Measurements from ENCODE around the gene IL4I1.

The IL4I1 gene

DNA sequence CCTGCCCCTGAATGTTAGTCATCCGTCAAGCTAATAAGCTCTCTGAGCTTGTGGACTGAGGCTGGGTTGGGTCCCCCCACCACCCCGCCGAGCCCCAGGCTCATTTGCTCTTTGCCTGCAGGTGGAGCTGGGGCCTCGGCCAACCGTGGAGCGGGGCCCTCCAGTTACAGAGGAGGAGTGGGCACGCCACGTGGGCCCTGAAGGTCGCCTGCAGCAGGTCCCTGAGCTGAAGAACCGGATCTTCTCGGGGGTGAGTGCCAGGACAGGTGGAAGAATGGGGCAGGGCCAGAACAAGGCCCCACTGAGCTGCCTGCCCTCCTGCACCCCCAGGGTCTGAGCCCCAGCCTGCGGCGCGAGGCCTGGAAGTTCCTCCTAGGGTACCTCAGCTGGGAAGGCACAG, 14.0 kb downstream of the IL4I1 start:
- Histone ChIP-seq H3K27me3 (replicated peaks; ENCODE audit: insufficient read depth, low read length) (no peaks in the 10 kb centered on the region), H3K4me3 (ENCODE audit: low read length) (no peak overlapping the region), H3K27ac (ENCODE audit: low read length) (no peak overlapping the region), H3K4me2 (ENCODE audit: low read depth, low read length) (no peak overlapping the region), H3K9me2 (replicated peaks; ENCODE audit: insufficient read depth, low read length) (no peaks in the 10 kb centered on the region), H2AFZ (ENCODE audit: low read length) (no peak overlapping the region), H3K4me1 (ENCODE audit: low read length) (no peaks in the 10 kb centered on the region), H4K20me1 (ENCODE audit: insufficient read depth, low read length) (no peaks in the 10 kb centered on the region), H3K79me2 (ENCODE audit: low read length) (peaks cover 16% of the 10 kb centered on the region), H3F3A (ENCODE audit: insufficient read depth, low read length) (peaks cover 4% of the 10 kb centered on the region; the same call in 1 of the 2 replicates), H3K9ac (ENCODE audit: low read length) (no peak overlapping the region), H3K36me3 (replicated peaks; ENCODE audit: insufficient read depth, low read length) (no peaks in the 10 kb centered on the region; the same call in 1 of the 2 replicates), H3K9me3 (replicated peaks; ENCODE audit: insufficient read depth, low read length) (no peaks in the 10 kb centered on the region)
- no peak for TF ChIP-seq EZH2phosphoT487 (IDR thresholded peaks at IDR 0.05; ENCODE audit: low read length)
- TF ChIP-seq, protein P1, sequence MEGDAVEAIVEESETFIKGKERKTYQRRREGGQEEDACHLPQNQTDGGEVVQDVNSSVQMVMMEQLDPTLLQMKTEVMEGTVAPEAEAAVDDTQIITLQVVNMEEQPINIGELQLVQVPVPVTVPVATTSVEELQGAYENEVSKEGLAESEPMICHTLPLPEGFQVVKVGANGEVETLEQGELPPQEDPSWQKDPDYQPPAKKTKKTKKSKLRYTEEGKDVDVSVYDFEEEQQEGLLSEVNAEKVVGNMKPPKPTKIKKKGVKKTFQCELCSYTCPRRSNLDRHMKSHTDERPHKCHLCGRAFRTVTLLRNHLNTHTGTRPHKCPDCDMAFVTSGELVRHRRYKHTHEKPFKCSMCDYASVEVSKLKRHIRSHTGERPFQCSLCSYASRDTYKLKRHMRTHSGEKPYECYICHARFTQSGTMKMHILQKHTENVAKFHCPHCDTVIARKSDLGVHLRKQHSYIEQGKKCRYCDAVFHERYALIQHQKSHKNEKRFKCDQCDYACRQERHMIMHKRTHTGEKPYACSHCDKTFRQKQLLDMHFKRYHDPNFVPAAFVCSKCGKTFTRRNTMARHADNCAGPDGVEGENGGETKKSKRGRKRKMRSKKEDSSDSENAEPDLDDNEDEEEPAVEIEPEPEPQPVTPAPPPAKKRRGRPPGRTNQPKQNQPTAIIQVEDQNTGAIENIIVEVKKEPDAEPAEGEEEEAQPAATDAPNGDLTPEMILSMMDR (IDR thresholded peaks at IDR 0.05; ENCODE audit: low read length), result no peak
- TF ChIP-seq EZH2 (optimal IDR thresholded peaks at IDR 0.05; ENCODE audit: low read depth, low read length), result no peak
- no peak for DNase-seq

DNA sequence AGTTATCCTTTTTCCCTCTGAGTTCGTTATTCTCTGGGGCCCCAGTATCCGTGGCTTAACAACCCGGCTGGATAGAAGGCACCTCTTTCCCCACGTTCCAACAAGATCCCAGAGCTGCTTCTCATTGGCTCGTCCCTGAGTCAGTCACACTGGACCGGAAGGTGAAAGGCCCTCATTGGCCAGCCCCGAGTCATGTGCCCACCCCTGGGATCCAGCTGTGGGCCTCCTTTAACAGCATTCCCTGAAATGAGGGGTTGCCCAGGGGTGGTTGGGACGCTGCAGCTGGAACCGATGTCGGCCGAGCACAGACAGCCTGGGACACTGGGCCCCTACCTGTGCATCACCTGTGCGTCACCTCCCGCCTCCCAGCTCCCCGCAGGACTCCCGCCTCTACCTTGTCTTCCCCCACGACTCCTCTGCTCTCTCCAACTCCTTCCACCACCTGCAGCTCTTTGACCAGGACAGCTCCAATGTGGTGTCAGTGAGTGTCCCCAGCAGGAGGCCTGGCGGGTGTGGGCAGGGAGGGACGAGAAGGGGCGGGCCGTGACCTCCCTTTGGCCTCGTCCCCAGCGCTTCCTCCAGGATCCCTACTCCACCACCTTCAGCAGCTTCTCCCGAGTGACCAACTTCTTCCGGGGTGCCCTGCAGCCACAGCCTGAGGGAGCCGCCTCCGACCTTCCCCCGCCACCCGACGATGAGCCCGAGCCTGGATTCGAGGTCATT, 14.9 kb downstream of the IL4I1 start:
- Histone ChIP-seq H3K4me1 (ENCODE audit: low read length) (no peaks in the 10 kb centered on the region), H3K36me3 (replicated peaks; ENCODE audit: insufficient read depth, low read length) (no peaks in the 10 kb centered on the region; the same call in 1 of the 2 replicates), H3K27ac (ENCODE audit: low read length) (no peak overlapping the region), H3K27me3 (replicated peaks; ENCODE audit: insufficient read depth, low read length) (no peaks in the 10 kb centered on the region), H3K9me3 (replicated peaks; ENCODE audit: insufficient read depth, low read length) (no peaks in the 10 kb centered on the region), H3K4me3 (ENCODE audit: low read length) (no peak overlapping the region), H4K20me1 (ENCODE audit: insufficient read depth, low read length) (no peaks in the 10 kb centered on the region), H3K4me2 (ENCODE audit: low read depth, low read length) (no peak overlapping the region), H3F3A (ENCODE audit: insufficient read depth, low read length) (peaks cover 4% of the 10 kb centered on the region; the same call in 1 of the 2 replicates), H3K9me2 (replicated peaks; ENCODE audit: insufficient read depth, low read length) (no peaks in the 10 kb centered on the region), H3K79me2 (ENCODE audit: low read length) (peaks cover 16% of the 10 kb centered on the region), H2AFZ (ENCODE audit: low read length) (no peak overlapping the region), H3K9ac (ENCODE audit: low read length) (no peak overlapping the region)
- TF ChIP-seq EZH2 (optimal IDR thresholded peaks at IDR 0.05; ENCODE audit: low read depth, low read length) (no peak), EZH2phosphoT487 (IDR thresholded peaks at IDR 0.05; ENCODE audit: low read length) (no peak)
- TF ChIP-seq, protein P1 (IDR thresholded peaks at IDR 0.05; ENCODE audit: low read length), result no peak
- DNase-seq, result no peak

DNA sequence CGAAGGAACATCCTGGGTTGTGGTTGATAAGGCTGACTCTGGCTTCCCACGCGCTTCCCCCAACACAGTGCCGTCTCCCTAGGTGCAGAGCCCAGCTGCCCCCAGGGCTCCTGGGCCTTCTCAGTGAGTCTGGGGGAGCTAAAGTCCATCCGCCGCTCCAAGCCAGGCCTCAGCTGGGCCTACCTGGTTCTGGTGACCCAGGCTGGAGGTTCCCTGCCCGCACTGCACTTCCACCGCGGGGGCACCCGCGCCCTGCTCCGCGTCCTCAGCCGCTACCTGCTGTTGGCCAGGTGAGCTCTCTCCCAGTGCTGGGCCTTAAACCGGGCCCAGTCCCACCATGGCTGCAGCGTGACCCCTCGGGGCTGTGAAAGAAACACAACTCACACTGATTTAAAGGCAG, 15.5 kb downstream of the IL4I1 start:
- Histone ChIP-seq H3K9me2 (replicated peaks; ENCODE audit: insufficient read depth, low read length) (no peaks in the 10 kb centered on the region), H3K9ac (ENCODE audit: low read length) (no peak overlapping the region), H4K20me1 (ENCODE audit: insufficient read depth, low read length) (no peaks in the 10 kb centered on the region), H3K27ac (ENCODE audit: low read length) (no peak overlapping the region), H3K9me3 (replicated peaks; ENCODE audit: insufficient read depth, low read length) (no peaks in the 10 kb centered on the region), H3K4me3 (ENCODE audit: low read length) (no peak overlapping the region), H3F3A (ENCODE audit: insufficient read depth, low read length) (peaks cover 4% of the 10 kb centered on the region; the same call in 1 of the 2 replicates), H3K4me1 (ENCODE audit: low read length) (no peaks in the 10 kb centered on the region), H3K36me3 (replicated peaks; ENCODE audit: insufficient read depth, low read length) (no peaks in the 10 kb centered on the region; the same call in 1 of the 2 replicates), H3K79me2 (ENCODE audit: low read length) (peaks cover 19% of the 10 kb centered on the region), H3K27me3 (replicated peaks; ENCODE audit: insufficient read depth, low read length) (no peaks in the 10 kb centered on the region), H2AFZ (ENCODE audit: low read length) (no peak overlapping the region), H3K4me2 (ENCODE audit: low read depth, low read length) (no peak overlapping the region)
- TF ChIP-seq, protein P1 (IDR thresholded peaks at IDR 0.05; ENCODE audit: low read length), result no peak
- TF ChIP-seq EZH2phosphoT487 (IDR thresholded peaks at IDR 0.05; ENCODE audit: low read length) (no peak), EZH2 (optimal IDR thresholded peaks at IDR 0.05; ENCODE audit: low read depth, low read length) (no peak)
- no peak for DNase-seq
